K562 (cell line): ENCODE measurements around the gene SIGMAR1. TPM values are rescaled to one million over a fixed set of nuclear protein-coding genes. Genes with fewer than 3 reads are reported as not detected.

ENCODE experiments used
- CBFA2T3 ChIP-seq: fragments of 450-650 bp; IDR thresholded peaks from 2 replicates; pipeline ENCODE4 v1.6.1; 2017
- CREM ChIP-seq: IDR thresholded peaks from 2 replicates; pipeline ENCODE4 v1.6.1; 2014; ENCODE audit warnings: antibody characterized with exemption, low read depth
- E2F5 ChIP-seq: sonication (generic); formaldehyde crosslinking; IDR thresholded peaks from 2 replicates; pipeline ENCODE4 v1.8.0; 2022; ENCODE audit warnings: mild to moderate bottlenecking, missing genetic modification reagents
- ESRRA ChIP-seq: fragments of 450-650 bp; IDR thresholded peaks from 2 replicates; pipeline ENCODE4 v1.6.1; 2014; ENCODE audit warnings: low read depth, mild to moderate bottlenecking, moderate library complexity, borderline replicate concordance
- HDAC2 ChIP-seq: fragments of 450-650 bp; IDR thresholded peaks from 2 replicates; pipeline ENCODE4 v1.6.1; 2016; ENCODE audit warnings: mild to moderate bottlenecking
- HINFP ChIP-seq: fragments of 450-650 bp; conservative IDR thresholded peaks from 2 replicates; pipeline ENCODE4 v1.6.1; 2016; ENCODE audit warnings: missing genetic modification characterization, low read depth, mild to moderate bottlenecking, control low read depth, missing compliant biosample characterization
- MCM3 ChIP-seq: fragments of 450-650 bp; IDR thresholded peaks from 2 replicates; pipeline ENCODE4 v1.6.1; 2016
- MEIS2 ChIP-seq: fragments of 450-650 bp; IDR thresholded peaks from 2 replicates; pipeline ENCODE4 v1.6.1; 2014; ENCODE audit warnings: mild to moderate bottlenecking; ENCODE audit not compliant: partially characterized antibody
- MTA3 ChIP-seq: fragments of 450-650 bp; formaldehyde crosslinking; IDR thresholded peaks from 2 replicates; pipeline ENCODE4 v1.6.1; 2017; ENCODE audit warnings: mild to moderate bottlenecking, borderline replicate concordance
- NFE2 ChIP-seq: IDR thresholded peaks from 2 replicates; pipeline ENCODE4 v1.6.1; 2014; ENCODE audit warnings: antibody characterized with exemption, low read depth
- SPI1 ChIP-seq: IDR thresholded peaks from 2 replicates; pipeline ENCODE4 v1.6.1; 2011; ENCODE audit warnings: low read depth, low read length, control low read depth, borderline replicate concordance
- THRB ChIP-seq: fragments of 450-650 bp; formaldehyde crosslinking; conservative IDR thresholded peaks from 2 replicates; pipeline ENCODE4 v1.4.0; 2022; ENCODE audit warnings: mild to moderate bottlenecking, missing genetic modification characterization
- TRIM24 ChIP-seq, 2 experiments: fragments of 450-650 bp; IDR thresholded peaks; 2 replicates each; pipeline ENCODE4 v1.6.1; 2016
- ZNF318 ChIP-seq, 2 experiments: fragments of 450-650 bp; IDR thresholded peaks; 2 replicates each; pipeline ENCODE4 v1.6.1; 2016; ENCODE audit warnings: mild to moderate bottlenecking in 2 of 2, borderline replicate concordance in 1 of 2, low read depth in 1 of 2, moderate library complexity in 1 of 2
- polyA plus RNA-seq, 8 experiments: library from polyadenylated mRNA; depleted of rRNA in 4 of 8; stranded (reverse) in 5 of 8; unstranded in 3 of 8; fragments of >200 nt; fragmentation: Nextera tagmentation in 2 of 8; fragmentation: Illumina TruSeq in 1 of 8; extraction: Ambion mirVana in 2 of 8; extraction: Trizol in 1 of 8; gene quantifications; 2 replicates each; pipeline versions ENCODE4 v1.2.1 to v1.2.3, GENCODE V29; 2011 to 2014; ENCODE audit warnings: inconsistent platforms in 1 of 8, missing spikeins in 1 of 8
- total RNA-seq, 7 experiments: library from RNA; depleted of rRNA in 6 of 7; stranded (reverse); fragments of >200 nt in 6 of 7; fragmentation: Illumina TruSeq in 2 of 7; extraction: Trizol in 2 of 7; gene quantifications; 2 replicates each; pipeline versions ENCODE4 v1.2.1 to v1.2.3, GENCODE V29; 2011 to 2021; ENCODE audit warnings: low replicate concordance in 1 of 7

SIGMAR1 gene
- total and polyA plus RNA-seq, 9 of the 15 experiments (the other 6 are each of a cell fraction or from before 2014, with no cell fraction given): 6.9 to 80.0 (median 35.2) TPM

GRCh38 chr9:34651876-34652601, 14.5 kb upstream of the SIGMAR1 start, which contains the start of gene IL11RA (continued):
- no peak for TF ChIP-seq HINFP (tag)
- TF ChIP-seq SPI1: peak; percentile 41; the same call in 1 of the 2 replicates
- TF ChIP-seq MTA3: peak; percentile 60; the same call in 1 of the 2 replicates
- no peak for TF ChIP-seq MCM3
- 0 out of 2 replicates have a peak, but pooled peaks have one; percentile 44 for TF ChIP-seq ESRRA
- TF ChIP-seq HDAC2: 0 out of 2 replicates have a peak, but pooled peaks have one; percentile 16
- TF ChIP-seq CREM: peak; percentile 60; the same call in 1 of the 2 replicates
- TF ChIP-seq ZNF318 (IDR thresholded peaks at IDR 0.05; ENCODE audit: borderline replicate concordance in 1 of 2, low read depth in 1 of 2): no peak; a peak in 1 of 4 replicates
- 0 out of 2 replicates have a peak, but pooled peaks have one; percentile 11 for TF ChIP-seq NFE2
- TF ChIP-seq THRB (CRISPR knock-in tag): 0 out of 2 replicates have a peak, but pooled peaks have one; percentile 50
- TF ChIP-seq E2F5 (CRISPR knock-in tag): no peak
- peak; percentile 99 for TF ChIP-seq MEIS2
- TF ChIP-seq CBFA2T3: 0 out of 2 replicates have a peak, but pooled peaks have one; percentile 5
- 0 out of 4 replicates have a peak, but pooled peaks of 1 of the 2 experiments have one; percentile 19 for TF ChIP-seq TRIM24 (IDR thresholded peaks at IDR 0.05)
